Cardiac fibroblast (primary cell): Measurements from ENCODE around the gene TEDC2.

Experiments used
- DNase-seq, 2 donors: peaks; one replicate each; pipeline versions ENCODE4 v3.0.0 to v3.0.0-alpha.2; 2010; ENCODE audit warnings: low read depth in 2 of 2
- H3K4me3 ChIP-seq, 2 donors: replicated peaks in 1 of 2; 1 replicate in 1 of 2; 2 replicates in 1 of 2; pipeline ENCODE4 v1.5.1; 2011; ENCODE audit warnings: low read depth in 2 of 2, low read length in 2 of 2, mild to moderate bottlenecking in 2 of 2, moderate library complexity in 1 of 2
- TF ChIP-seq, protein P1 (sequence below): IDR thresholded peaks from one replicate; pipeline ENCODE4 v1.5.1; 2011; ENCODE audit warnings: low read depth, mild to moderate bottlenecking, low read length, inconsistent platforms

Gene TEDC2

GRCh38 chr16:2472885-2473445, 13.1 kb downstream of the TEDC2 start:
- TF ChIP-seq, protein P1, sequence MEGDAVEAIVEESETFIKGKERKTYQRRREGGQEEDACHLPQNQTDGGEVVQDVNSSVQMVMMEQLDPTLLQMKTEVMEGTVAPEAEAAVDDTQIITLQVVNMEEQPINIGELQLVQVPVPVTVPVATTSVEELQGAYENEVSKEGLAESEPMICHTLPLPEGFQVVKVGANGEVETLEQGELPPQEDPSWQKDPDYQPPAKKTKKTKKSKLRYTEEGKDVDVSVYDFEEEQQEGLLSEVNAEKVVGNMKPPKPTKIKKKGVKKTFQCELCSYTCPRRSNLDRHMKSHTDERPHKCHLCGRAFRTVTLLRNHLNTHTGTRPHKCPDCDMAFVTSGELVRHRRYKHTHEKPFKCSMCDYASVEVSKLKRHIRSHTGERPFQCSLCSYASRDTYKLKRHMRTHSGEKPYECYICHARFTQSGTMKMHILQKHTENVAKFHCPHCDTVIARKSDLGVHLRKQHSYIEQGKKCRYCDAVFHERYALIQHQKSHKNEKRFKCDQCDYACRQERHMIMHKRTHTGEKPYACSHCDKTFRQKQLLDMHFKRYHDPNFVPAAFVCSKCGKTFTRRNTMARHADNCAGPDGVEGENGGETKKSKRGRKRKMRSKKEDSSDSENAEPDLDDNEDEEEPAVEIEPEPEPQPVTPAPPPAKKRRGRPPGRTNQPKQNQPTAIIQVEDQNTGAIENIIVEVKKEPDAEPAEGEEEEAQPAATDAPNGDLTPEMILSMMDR = no peak
- no peak overlapping the region for H3K4me3 ChIP-seq

GRCh38 chr16:2473446-2473926, 13.6 kb downstream of the TEDC2 start:
- DNase-seq = no peak
- TF ChIP-seq, protein P1 = no peak
- H3K4me3 ChIP-seq = peak overlapping the region in 1 of 2 donors; percentile 7

More at GRCh38 chr16:2472885-2473445, 13.1 kb downstream of the TEDC2 start:
- no peak for DNase-seq

DNA sequence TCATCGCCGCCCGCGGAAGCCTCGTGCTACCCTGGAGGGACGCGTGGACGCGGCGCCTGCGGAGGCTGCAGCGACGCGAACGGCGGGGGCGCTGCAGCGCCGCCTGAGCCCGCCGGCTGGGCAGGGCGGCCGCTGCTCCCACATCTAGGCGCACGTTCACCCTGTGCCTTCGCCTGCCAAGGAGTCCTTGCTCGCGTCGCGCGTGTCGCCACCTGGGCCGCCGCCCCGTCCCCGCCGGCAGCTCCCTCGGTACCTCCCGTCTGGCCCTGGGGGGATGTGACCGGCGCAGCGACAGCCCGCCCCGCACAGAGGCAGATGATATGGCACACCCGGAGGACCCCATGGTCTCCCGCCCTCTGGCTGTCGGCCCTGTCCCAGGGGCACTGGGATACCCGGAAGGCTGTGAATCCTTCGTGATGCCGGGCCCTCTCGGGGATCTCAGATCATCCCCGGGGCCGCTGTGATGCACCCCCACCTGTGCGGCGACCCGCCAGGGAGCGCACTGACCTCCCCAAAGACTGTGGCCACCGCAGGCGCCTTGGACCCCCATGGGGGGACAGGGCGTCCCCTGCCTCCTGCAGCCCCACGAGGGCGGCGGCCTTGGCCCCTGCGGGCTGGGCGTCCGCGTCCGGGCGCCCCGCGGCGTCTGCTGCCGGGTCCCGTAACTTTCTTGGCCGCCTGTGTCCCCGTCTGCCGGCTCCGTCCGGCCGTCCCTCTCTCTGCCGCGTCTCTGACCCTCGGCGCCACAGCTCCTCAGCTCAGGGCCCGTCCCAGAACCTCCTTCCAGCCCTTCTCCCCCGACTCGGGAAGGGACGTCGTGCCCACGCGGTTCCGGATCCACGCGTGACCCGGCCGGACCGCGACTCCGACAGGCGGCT, 14.3 kb downstream of the TEDC2 start:
- DNase-seq = peak; percentile 28 to 51
- peak overlapping the region; percentile 73 to 76 for H3K4me3 ChIP-seq
- TF ChIP-seq, protein P1 = no peak

- peak within 1 kb of the TSS; percentile 73 to 76 for H3K4me3 ChIP-seq
- TF ChIP-seq, protein P1 = no peak
- DNase-seq = peak; percentile 76 to 87
These were observed 15.0 kb downstream of the TEDC2 start, which contains the start of gene TBC1D24 for GRCh38 chr16:2474877-2475412. Gene TBC1D24 (plus strand): TSS chr16:2475127. CDS start chr16:2496149, 21,022 bp downstream.

GRCh38 chr16:2475413-2476344, 15.8 kb downstream of the TEDC2 start:
- peak overlapping the region; percentile 58 to 73 for H3K4me3 ChIP-seq
- TF ChIP-seq, protein P1 = no peak
- DNase-seq = no peak

GRCh38 chr16:2476345-2476720, 16.4 kb downstream of the TEDC2 start:
- no peak overlapping the region for H3K4me3 ChIP-seq
- TF ChIP-seq, protein P1 = no peak
- no peak for DNase-seq
